HepG2 (cell line): ENCODE measurements around the gene CD4. TPM values are rescaled to one million over a fixed set of nuclear protein-coding genes. Genes with fewer than 3 reads are reported as not detected.

Experiments
- ASH2L ChIP-seq: fragments of 300-600, 200-600 bp; sonication (generic); IDR thresholded peaks from 2 replicates; pipeline ENCODE4 v1.7.0; 2017; ENCODE audit warnings: low read depth, mild to moderate bottlenecking, moderate library complexity, mixed read lengths, low read length; ENCODE audit not compliant: insufficient read length
- HNRNPL ChIP-seq: fragments of 200-400 bp; formaldehyde crosslinking; IDR thresholded peaks from 2 replicates; pipeline ENCODE4 v1.6.1; 2017; ENCODE audit warnings: mild to moderate bottlenecking, low read depth, low read length
- IRF2 ChIP-seq: IDR thresholded peaks from 2 replicates; pipeline ENCODE4 v1.6.1; 2018; ENCODE audit warnings: missing genetic modification reagents, missing compliant biosample characterization
- KDM5B ChIP-seq: sonication (generic); formaldehyde crosslinking; IDR thresholded peaks from 2 replicates; pipeline ENCODE4 v1.4.0; 2020; ENCODE audit warnings: missing genetic modification reagents, mild to moderate bottlenecking, borderline replicate concordance
- RCOR2 ChIP-seq: IDR thresholded peaks from 2 replicates; pipeline ENCODE4 v1.6.1; 2016; ENCODE audit warnings: missing biosample characterization, missing genetic modification reagents
- SYNCRIP ChIP-seq: fragments of 200-400 bp; formaldehyde crosslinking; IDR thresholded peaks from 2 replicates; pipeline ENCODE4 v1.6.1; 2018; ENCODE audit warnings: mild to moderate bottlenecking, low read depth, low read length; ENCODE audit not compliant: insufficient read depth
- ZNF101 ChIP-seq: sonication (generic); formaldehyde crosslinking; IDR thresholded peaks from 2 replicates; pipeline ENCODE4 v1.4.0; 2020; ENCODE audit warnings: mild to moderate bottlenecking, low read depth, missing genetic modification reagents, borderline replicate concordance
- ZNF230 ChIP-seq: sonication (generic); formaldehyde crosslinking; IDR thresholded peaks from 2 replicates; pipeline ENCODE4 v1.4.0; 2020; ENCODE audit warnings: mild to moderate bottlenecking, missing genetic modification reagents
- ZNF569 ChIP-seq: sonication (generic); formaldehyde crosslinking; IDR thresholded peaks from 2 replicates; pipeline ENCODE4 v1.5.0; 2020; ENCODE audit warnings: mild to moderate bottlenecking, missing genetic modification reagents, moderate library complexity, borderline replicate concordance
- ZNF761 ChIP-seq: sonication (generic); formaldehyde crosslinking; conservative IDR thresholded peaks from 2 replicates; pipeline ENCODE4 v1.4.0; 2020; ENCODE audit warnings: mild to moderate bottlenecking, missing genetic modification reagents
- ZNF839 ChIP-seq: sonication (generic); formaldehyde crosslinking; IDR thresholded peaks from 2 replicates; pipeline ENCODE4 v1.4.0; 2020; ENCODE audit warnings: missing genetic modification reagents, mild to moderate bottlenecking, borderline replicate concordance
- polyA plus RNA-seq, 8 experiments: library from polyadenylated mRNA; depleted of rRNA in 3 of 8; stranded (reverse) in 7 of 8; unstranded in 1 of 8; fragments of >200 nt; fragmentation: Illumina TruSeq in 4 of 8; extraction: Trizol in 4 of 8; gene quantifications; 2 replicates each; pipeline versions ENCODE4 v1.2.1 to v1.2.3, GENCODE V29; 2011 to 2016; ENCODE audit warnings: low read depth in 4 of 8, missing spikeins in 1 of 8, mixed read lengths in 1 of 8; ENCODE audit not compliant: insufficient read depth in 1 of 8
- total RNA-seq, 5 experiments: library from RNA; depleted of rRNA; stranded (reverse); fragments of >200 nt; fragmentation: Illumina TruSeq; extraction: Trizol; gene quantifications; 2 replicates each; pipeline ENCODE4 v1.2.3, GENCODE V29; 2016; ENCODE audit warnings: low read depth in 1 of 5
- TF ChIP-seq, protein P1 (sequence below): sonication (generic); formaldehyde crosslinking; IDR thresholded peaks from 2 replicates; pipeline ENCODE4 v1.4.0; 2020; ENCODE audit warnings: missing genetic modification reagents, borderline replicate concordance
- TF ChIP-seq, protein P2 (sequence below): sonication (generic); formaldehyde crosslinking; IDR thresholded peaks from 2 replicates; pipeline ENCODE4 v1.4.0; 2020; ENCODE audit warnings: missing genetic modification reagents
- TF ChIP-seq, protein P3 (sequence below): IDR thresholded peaks from 2 replicates; pipeline ENCODE4 v1.6.1; 2016; ENCODE audit warnings: missing genetic modification reagents, missing compliant biosample characterization
- TF ChIP-seq, protein P4 (sequence below), 2 experiments: sonication (generic) in 1 of 2; formaldehyde crosslinking in 1 of 2; IDR thresholded peaks; 2 replicates each; pipeline versions ENCODE4 v1.6.1 to v1.9.0; 2014 to 2022; ENCODE audit warnings: antibody characterized with exemption in 1 of 2, borderline replicate concordance in 1 of 2, inconsistent platforms in 1 of 2, low read depth in 1 of 2, missing genetic modification reagents in 1 of 2

The CD4 gene
- total and polyA plus RNA-seq, 2 of the 13 experiments (the other 11 are each of a cell fraction or from before 2014, with no cell fraction given): 0.07 to 0.95 TPM

DNA sequence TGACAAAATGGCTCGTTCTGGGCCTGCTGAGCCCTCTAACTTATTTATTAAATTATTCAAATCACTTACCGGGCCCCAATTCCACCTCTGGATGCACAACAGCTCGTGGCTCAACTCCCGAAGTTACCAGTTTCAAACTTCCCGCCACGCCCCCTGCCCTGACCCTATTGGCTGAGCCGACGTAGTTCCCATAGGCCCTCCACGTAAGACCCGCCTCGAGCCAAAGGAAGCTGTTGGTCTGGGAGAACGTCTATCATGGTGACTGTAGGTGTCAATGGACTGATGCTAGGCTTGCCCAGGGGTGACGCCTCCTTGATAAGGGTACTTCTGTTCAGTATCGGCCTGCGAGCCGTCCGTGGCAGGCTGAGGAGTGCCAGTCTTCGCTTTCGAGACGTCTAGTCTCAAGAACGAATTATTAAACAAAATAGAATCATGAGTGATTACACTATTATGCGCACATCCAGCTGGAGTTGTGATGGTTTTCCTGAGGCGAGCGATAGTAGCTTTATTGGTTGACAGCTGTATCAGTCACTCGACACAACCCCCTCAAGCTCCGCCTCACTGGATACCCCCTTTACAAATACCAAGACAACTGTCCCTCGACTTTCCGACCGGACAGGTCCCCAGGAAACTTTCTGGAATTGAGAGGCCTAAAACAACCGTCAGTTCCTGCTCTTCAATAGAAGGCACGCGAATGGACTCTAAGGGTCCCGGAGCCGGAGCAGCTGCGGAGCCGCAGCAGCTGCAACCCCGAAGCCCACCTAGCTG is 62.0 kb downstream of the CD4 start, which contains the start of gene CDCA3 (continued):
- TF ChIP-seq ZNF839 (no peak), SYNCRIP (no peak), HNRNPL (no peak), ASH2L (no peak), KDM5B (CRISPR knock-in tag) (no peak), ZNF230 (no peak; the same call in none of the 2 replicates), ZNF569 (CRISPR knock-in tag) (no peak), ZNF101 (CRISPR knock-in tag) (no peak), RCOR2 (CRISPR knock-in tag) (no peak), ZNF761 (CRISPR knock-in tag) (no peak; the same call in 1 of the 2 replicates), IRF2 (CRISPR knock-in tag) (no peak)
- TF ChIP-seq, protein P1, sequence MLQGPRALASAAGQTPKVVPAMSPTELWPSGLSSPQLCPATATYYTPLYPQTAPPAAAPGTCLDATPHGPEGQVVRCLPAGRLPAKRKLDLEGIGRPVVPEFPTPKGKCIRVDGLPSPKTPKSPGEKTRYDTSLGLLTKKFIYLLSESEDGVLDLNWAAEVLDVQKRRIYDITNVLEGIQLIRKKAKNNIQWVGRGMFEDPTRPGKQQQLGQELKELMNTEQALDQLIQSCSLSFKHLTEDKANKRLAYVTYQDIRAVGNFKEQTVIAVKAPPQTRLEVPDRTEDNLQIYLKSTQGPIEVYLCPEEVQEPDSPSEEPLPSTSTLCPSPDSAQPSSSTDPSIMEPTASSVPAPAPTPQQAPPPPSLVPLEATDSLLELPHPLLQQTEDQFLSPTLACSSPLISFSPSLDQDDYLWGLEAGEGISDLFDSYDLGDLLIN (CRISPR knock-in tag): no peak
- TF ChIP-seq, protein P2, sequence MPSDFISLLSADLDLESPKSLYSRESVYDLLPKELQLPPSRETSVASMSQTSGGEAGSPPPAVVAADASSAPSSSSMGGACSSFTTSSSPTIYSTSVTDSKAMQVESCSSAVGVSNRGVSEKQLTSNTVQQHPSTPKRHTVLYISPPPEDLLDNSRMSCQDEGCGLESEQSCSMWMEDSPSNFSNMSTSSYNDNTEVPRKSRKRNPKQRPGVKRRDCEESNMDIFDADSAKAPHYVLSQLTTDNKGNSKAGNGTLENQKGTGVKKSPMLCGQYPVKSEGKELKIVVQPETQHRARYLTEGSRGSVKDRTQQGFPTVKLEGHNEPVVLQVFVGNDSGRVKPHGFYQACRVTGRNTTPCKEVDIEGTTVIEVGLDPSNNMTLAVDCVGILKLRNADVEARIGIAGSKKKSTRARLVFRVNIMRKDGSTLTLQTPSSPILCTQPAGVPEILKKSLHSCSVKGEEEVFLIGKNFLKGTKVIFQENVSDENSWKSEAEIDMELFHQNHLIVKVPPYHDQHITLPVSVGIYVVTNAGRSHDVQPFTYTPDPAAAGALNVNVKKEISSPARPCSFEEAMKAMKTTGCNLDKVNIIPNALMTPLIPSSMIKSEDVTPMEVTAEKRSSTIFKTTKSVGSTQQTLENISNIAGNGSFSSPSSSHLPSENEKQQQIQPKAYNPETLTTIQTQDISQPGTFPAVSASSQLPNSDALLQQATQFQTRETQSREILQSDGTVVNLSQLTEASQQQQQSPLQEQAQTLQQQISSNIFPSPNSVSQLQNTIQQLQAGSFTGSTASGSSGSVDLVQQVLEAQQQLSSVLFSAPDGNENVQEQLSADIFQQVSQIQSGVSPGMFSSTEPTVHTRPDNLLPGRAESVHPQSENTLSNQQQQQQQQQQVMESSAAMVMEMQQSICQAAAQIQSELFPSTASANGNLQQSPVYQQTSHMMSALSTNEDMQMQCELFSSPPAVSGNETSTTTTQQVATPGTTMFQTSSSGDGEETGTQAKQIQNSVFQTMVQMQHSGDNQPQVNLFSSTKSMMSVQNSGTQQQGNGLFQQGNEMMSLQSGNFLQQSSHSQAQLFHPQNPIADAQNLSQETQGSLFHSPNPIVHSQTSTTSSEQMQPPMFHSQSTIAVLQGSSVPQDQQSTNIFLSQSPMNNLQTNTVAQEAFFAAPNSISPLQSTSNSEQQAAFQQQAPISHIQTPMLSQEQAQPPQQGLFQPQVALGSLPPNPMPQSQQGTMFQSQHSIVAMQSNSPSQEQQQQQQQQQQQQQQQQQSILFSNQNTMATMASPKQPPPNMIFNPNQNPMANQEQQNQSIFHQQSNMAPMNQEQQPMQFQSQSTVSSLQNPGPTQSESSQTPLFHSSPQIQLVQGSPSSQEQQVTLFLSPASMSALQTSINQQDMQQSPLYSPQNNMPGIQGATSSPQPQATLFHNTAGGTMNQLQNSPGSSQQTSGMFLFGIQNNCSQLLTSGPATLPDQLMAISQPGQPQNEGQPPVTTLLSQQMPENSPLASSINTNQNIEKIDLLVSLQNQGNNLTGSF (CRISPR knock-in tag): no peak
- TF ChIP-seq, protein P3, sequence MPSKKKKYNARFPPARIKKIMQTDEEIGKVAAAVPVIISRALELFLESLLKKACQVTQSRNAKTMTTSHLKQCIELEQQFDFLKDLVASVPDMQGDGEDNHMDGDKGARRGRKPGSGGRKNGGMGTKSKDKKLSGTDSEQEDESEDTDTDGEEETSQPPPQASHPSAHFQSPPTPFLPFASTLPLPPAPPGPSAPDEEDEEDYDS (CRISPR knock-in tag): peak; percentile 93
- TF ChIP-seq, protein P4, sequence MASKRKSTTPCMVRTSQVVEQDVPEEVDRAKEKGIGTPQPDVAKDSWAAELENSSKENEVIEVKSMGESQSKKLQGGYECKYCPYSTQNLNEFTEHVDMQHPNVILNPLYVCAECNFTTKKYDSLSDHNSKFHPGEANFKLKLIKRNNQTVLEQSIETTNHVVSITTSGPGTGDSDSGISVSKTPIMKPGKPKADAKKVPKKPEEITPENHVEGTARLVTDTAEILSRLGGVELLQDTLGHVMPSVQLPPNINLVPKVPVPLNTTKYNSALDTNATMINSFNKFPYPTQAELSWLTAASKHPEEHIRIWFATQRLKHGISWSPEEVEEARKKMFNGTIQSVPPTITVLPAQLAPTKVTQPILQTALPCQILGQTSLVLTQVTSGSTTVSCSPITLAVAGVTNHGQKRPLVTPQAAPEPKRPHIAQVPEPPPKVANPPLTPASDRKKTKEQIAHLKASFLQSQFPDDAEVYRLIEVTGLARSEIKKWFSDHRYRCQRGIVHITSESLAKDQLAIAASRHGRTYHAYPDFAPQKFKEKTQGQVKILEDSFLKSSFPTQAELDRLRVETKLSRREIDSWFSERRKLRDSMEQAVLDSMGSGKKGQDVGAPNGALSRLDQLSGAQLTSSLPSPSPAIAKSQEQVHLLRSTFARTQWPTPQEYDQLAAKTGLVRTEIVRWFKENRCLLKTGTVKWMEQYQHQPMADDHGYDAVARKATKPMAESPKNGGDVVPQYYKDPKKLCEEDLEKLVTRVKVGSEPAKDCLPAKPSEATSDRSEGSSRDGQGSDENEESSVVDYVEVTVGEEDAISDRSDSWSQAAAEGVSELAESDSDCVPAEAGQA (IDR thresholded peaks at IDR 0.05; ENCODE audit: low read depth): no peak
- TF ChIP-seq, protein P4 (CRISPR knock-in tag; IDR thresholded peaks at IDR 0.05; ENCODE audit: borderline replicate concordance): no peak
